SIG-M5 treated with dmso at 0.1 percent for 504 hours (cell line): ENCODE results near the gene KLRC3.
"Not testable (repeated sequence)": the region's sequence is repeated elsewhere in the genome, so short reads cannot be mapped to it uniquely, and the experiment has no call there.

ENCODE experiments used
- DNase-seq: peaks from one replicate; lab custom pipeline; 2025; ENCODE audit not compliant: unreplicated experiment; lab: John Stamatoyannopoulos, UW

Gene KLRC3

GRCh38 chr12:10404798-10405197, 15.6 kb downstream of the KLRC3 start:
- no peak for DNase-seq

DNA sequence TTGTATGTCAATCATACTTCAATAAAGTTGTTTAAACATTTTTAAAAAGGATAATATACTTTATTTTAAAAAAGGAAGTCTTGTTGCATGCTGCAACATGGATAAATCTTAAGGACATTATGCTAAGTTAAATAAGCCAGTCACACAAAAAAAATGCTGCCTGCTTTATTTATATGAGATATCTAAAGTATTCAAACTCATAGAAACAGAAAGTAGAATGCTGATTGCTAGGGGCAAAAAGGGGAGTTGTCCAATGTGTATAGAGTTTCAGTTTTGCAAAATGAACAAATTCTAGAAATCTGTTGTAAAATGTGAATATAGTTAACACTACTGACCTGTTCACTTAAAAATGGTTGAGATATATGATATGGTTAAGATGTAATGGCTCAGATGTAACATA, 19.6 kb downstream of the KLRC3 start:
- no peak for DNase-seq

GRCh38 chr12:10398168-10398567, 22.2 kb downstream of the KLRC3 start:
- no peak for DNase-seq

- no peak for DNase-seq
Measured at GRCh38 chr12:10397296-10397695, 23.1 kb downstream of the KLRC3 start.

- not testable (repeated sequence) for DNase-seq
Measured at GRCh38 chr12:10396176-10396575, 24.2 kb downstream of the KLRC3 start.

DNA sequence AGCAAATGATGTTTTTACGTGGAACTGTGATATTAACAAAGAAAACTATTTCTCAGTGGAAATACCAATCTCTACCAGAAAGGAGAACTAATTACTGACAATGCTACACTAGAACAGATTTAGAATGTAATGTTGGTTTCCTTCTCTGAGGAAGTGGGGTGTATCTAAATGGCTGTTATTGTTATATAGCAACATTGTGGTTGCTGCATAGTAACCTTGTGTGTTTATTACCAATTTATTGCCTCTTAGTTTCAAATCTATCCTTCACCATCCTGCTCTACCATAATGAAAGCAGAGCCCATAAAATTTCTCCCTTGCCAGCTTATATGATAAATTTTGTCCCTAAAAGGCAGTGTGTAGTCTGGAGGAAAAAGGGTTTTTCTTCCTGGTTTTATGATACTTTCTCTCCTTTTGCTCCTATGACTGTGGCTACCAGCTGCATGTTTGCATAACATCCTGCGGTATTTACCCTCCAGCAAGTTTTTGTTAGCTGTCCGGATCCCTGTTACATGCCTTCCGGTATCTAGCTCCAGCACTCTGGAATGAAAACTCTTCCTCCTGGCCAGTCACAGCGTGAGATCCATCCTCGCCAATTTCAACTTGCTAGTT, 24.9 kb downstream of the KLRC3 start:
- DNase-seq = peak; percentile 97

GRCh38 chr12:10394531-10395152, 25.8 kb downstream of the KLRC3 start:
- DNase-seq = not testable (repeated sequence)

- no peak for DNase-seq
Measured at GRCh38 chr12:10393291-10393690, 27.1 kb downstream of the KLRC3 start.

GRCh38 chr12:10392394-10392930, 27.9 kb downstream of the KLRC3 start:
- DNase-seq = peak; percentile 85

DNA sequence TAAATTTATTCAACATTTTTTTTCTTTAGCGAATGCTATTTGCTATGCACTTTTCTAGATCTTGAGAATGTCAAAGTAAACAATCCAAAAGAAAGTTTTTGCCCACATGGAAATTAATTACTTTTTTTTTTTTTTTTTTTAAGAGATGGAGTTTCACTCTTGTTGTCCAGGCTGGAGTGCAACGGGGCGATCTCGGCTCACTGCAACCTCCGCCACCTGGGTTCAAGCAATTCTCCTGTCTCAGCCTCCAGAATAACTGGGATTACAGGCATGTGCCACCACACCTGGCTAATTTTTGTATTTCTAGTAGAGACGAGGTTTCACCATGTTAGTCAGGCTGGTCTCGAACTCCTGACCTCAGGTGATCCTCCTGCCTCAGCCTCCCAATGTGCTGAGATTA, 29.4 kb downstream of the KLRC3 start:
- DNase-seq = not testable (repeated sequence)

DNA sequence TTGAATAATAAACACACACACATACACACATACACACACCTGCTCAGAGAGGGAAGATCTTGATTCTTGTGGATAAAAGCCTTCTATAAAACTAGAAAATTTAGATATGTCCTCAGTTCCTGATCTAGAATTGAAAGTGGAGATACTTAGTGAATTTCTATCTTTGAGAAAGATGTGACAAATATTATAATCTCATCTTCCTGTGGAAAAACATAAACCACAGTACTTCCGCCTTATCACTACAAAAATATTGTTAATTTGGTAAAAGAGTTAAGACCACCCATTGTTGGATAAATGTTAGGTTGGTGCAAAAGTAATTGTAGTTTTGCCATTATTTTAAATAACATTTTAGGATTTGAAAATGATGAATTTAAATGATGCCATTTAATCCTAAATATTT, 30.5 kb downstream of the KLRC3 start, which contains the start of gene KLRK1:
TSS of gene KLRK1 (minus strand) at position 138 of the 400 bp plus-strand sequence. CDS start 1,231 bp downstream, outside the sequence.
- no peak for DNase-seq

GRCh38 chr12:10388624-10389413, 31.6 kb downstream of the KLRC3 start:
- no peak for DNase-seq

- not testable (repeated sequence) for DNase-seq
Measured at GRCh38 chr12:10387498-10387897, 32.9 kb downstream of the KLRC3 start.

DNA sequence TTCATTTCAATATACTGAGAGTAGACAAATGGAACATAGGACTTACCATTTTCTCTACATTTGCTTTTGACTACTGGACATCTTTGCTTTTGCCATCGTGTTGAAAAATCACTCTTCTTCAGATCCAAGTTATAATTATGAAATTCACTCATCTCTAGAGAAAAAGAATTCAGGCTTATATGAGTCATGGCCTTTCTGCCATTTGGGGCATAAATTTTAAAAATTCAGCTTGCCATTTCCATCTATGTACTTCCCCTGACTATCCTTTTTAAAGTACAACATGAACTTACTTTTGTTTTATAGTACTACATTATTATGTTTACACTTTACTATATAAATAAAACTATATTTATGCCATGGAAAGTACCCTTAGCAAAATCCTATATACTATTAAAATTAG, 33.5 kb downstream of the KLRC3 start:
- DNase-seq = no peak

DNA sequence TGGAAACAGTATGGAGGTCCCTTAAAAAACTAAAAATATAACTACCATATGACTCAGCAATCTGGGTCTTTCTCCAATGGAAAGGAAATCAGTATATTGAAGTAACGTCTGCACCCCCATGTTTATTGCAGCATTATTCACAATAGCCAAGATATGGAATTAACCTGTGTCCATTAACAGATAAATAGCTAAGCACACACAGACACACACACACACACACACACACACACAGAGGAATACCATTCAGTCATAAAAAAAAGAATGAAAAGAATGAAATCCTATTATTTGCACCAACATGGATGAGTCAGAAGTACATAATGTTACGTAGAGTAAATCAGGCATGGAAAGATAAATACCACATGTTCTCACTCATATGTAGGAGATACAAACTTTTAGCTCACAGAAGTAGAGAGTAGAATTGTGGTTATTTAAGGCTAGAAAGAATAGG, 35.2 kb downstream of the KLRC3 start:
- no peak for DNase-seq

GRCh38 chr12:10384191-10384590, 36.2 kb downstream of the KLRC3 start:
- no peak for DNase-seq

DNA sequence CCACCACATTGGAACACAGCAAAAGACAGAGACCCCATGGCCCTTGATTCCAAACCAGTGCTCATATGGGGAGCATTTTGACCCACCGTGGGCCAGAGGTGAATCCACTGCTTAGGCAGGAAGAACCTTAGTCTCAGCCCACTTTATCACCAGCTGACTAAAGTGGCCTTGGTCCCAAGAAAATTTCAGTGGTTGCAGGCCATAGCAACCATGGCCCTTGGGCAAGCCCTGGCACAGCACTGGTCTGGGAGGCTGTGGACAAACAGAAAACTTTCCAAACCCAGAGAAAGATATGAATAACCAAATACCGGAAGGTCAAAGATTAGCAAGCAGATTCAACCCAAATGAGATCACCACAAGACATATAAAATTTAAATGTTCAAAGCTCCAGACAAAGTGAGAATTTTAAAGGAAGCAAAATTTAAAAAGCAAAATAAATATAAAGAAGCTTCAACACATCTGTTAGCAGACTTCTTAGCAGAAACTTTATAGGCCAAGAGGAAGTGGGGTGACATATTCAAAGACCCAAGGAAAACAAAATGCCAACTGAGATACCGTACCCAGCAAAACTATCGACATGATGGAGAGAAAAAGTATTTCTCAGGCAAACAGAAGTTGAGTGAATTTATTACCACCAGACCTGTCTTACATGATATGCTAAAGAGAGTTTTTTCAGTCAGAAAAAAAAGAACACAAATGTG, 38.3 kb downstream of the KLRC3 start:
- DNase-seq = no peak

DNA sequence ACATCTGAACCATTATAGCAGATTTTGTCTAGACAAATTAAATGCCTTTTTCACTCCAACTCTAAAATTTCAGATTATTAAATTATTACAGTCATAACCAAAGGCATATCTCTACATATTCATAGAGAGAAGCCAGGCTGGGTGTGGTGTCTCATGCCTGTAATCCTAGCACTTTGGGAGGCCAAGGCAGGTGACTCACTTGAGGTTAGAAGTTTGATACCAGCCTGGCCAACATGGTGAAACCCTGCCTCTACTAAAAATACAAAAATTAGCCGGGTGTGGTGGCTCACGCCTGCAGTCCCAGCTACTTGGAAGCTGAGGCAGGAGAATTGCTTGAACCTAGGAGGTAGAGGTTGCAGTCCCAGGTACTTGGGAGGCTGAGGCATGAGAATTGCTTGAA, 41.7 kb downstream of the KLRC3 start:
- not testable (repeated sequence) for DNase-seq

DNA sequence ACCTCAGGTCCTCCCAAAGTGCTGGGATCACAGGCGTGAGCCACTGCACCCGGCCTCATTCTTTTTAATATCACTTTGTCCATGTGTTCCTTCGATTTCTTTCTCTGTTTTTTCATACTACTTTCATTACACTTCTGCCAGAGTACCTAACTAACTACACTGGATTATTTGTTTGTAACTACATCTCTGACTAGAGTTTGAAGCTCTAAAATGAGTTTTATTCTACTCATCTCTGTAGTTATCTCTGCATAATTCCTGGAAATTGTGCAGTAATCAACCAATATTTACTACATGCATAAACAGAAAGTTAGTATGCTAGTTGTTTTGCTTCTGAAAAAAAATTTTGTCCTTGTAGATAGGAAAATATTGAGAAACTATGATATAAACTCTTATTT, 45.8 kb downstream of the KLRC3 start:
- DNase-seq = no peak

- DNase-seq = peak; percentile 24
Measured at GRCh38 chr12:10372559-10372958, 47.8 kb downstream of the KLRC3 start.

DNA sequence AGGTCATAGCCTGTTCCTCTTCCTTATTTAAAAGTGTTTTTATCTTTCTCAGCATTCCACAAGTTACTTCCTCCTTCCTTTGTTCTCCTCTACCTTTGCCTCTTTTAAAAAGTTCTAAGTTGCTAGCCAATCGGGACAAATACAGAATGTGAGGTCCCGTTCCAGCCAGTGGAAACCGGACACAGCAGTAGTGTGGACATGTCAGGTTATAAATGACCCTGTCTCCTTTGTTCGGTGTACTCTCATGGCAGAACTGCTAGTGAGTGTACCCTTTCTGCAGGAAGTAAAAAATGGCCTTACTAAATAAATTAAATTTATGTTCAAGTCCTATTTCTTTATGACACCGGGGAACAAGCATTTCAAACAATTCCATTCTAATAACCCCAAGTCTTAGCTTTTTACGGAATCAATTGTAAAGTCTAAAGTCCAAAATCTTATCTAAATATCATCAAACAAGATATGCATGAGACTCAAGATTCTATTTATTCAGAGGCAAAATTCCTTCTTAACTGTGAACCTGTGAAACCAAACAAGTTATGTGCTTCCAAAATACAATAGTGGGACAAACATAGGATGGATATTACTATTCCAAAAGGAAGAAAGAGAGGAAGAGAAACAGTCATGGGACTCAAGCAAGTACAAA, 48.4 kb downstream of the KLRC3 start:
- DNase-seq = not testable (repeated sequence)
